ENCODE measurements around the gene TMEM234.
A peak's percentile ranks its signal among the peaks of the same experiment; 100 is the strongest.
"Not testable (repeated sequence)": the region's sequence is repeated elsewhere in the genome, so short reads cannot be mapped to it uniquely, and the experiment has no call there.

Gene TMEM234

DNA sequence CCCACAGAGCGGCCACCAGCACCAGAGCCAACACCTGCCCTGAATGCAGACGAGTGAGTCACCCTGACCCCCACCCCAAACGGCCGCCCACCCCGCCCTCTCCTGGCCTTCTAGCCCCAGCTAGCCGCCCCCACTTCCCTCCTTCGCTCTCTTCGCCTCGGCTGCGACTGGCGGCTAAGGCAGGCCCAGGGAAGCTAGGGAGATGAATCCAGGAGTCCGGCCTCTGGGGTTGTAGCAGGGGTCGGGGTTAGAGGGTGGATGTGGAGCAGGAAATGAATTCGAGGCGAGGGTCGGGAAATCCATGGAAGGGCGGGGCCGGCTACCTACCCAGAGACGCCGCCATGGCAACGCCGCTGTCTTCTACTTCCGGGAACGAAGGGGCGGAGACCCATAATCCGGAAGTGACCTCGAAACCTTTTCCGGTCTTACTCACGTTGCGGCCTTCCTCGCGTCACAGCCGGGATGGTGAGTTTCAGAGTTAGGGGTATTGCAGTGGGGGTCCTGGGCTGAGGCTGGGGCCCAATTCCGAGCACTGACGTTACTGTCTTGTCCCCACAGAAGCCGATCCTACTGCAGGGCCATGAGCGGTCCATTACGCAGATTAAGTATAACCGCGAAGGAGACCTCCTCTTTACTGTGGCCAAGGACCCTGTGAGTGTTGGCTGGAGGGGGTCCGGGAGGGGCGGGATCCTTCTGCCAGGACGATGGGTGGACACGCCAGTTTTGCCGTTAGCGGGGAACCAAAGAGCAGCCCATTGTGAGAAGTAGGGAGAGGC, at the start of gene TMEM234, which contains the start of gene EIF3I:
TMEM234 (minus strand) TSS at position 374 of the 776 bp plus-strand sequence; CDS start at position 343, 31 bp downstream.
EIF3I (plus strand) TSS at position 428 of the 776 bp plus-strand sequence; CDS start at position 463, 35 bp downstream.
- peak; percentile 88 for DNase-seq (ENCODE audit: low read depth)

DNA sequence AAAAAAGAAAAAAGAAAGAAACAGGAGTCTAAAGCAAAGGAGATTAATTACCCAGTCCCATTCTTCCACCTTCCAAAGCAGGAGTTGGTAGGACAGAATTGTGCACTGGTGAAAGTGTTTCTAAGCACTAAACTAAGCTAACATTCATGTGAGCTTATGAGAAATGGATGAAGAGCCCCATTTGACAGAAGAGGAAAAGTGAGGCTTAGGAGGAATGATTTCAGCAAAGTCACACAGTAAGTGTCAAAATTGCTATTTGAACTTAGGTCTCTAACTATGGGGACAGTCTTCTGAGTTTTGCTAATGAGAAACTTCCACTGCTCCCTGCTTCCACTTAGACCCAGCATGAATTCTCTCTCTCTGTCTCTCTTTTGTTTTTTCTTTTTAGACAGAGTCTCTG, 47.6 kb upstream of the TMEM234 start:
- no peak for DNase-seq (ENCODE audit: low read depth)

DNA sequence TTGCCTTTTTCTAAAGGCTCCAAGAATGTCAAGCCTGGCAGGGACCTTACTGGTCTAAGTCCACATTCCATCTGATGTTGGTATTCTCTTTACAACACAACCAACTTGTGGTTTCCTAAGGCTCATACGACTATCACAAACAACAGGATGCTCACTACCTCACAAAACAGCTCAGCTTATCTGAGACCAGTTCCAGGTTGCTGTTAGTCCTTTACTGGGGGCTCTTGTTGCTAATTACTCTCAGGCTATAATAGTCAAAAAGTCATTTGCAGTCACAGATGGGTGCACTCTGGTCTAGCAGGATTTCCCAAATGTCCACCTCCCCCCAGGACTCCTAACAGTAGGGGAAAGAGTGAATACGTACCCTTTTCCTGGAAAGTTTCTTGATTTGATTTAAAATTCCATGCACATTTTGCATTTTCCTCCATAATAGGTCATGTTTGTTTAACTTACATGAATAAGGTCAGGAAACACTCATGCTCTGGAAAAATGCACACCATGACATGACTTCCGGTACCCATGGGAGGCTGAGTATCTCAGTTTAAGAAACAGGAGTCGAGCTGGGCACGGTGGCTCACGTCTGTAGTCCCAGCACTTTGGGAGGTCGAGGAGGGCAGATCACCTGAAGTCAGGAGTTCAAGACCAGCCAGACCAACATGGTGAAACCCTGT, 44.9 kb upstream of the TMEM234 start:
- DNase-seq (ENCODE audit: low read depth), result peak; percentile 58

DNA sequence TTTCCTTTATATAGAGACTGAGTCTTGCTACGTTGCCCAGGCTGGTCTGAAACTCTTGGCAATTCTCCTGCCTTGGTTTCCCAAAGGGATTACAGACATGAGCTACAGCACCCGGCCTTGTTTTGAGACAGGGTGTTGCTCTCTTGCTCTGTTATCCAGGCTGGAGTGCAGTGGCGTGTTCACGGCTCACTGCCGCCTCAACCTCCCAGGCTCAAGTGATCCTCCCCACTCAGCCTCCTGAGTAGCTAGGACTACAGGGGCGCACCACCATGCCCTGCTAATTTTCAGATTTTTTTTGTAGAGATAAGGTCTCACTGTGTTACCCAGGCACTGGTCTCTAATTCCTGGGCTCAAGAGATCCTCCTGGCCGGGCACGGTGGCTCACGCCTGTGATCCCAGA, 43.7 kb upstream of the TMEM234 start:
- no peak for DNase-seq (ENCODE audit: low read depth)

DNA sequence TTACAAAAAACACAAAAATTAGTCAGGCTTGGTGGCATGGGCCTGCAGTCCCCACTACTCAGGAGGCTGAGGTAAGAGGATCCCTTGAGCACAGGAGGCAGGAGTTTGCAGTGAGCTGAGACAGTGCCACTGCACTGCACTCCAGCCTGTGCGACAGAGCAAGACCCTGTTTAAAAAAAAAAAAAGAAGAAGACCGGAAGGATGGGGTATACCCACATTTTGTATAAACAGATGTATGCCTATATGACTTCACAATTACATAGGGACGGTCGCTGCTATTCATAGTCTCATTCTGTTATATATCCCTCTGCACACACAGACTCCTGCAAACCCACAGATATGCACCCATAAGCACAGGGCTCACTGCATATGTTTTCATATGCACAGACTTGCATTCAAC, 41.6 kb upstream of the TMEM234 start:
- DNase-seq (ENCODE audit: low read depth), result no peak

DNA sequence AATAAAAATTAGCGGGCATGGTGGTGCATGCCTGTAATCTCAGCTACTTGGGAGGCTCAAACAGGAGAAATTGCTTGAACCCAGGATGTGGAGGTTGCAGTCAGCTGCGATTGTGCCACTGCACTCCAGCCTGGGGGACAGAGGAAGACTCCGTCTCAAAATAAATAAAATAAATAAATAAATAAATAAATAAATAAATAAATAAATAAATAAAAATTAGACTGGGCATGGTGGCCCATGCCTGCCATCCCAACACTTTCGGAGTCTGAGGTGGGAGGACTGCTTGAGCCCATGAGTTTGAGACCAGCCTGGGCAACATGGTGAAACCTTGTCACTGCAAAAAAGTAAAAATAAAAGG, 41.1 kb upstream of the TMEM234 start:
- DNase-seq (ENCODE audit: low read depth), result not testable (repeated sequence)

DNA sequence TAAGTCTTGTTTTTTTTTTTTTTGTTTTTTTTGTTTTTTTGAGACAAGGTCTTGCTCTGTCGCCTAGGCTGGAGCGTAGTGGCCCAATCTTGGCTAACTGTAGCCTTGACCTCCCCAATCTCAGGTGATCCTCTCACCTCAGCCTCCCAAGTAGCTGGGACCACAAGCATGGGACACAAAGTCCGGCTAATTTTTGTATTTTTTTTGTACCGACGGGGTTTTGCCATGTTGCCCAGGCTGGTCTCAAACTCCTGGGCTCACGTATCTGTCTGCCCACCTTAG, 35.0 kb upstream of the TMEM234 start:
- DNase-seq (ENCODE audit: low read depth), result no peak

DNA sequence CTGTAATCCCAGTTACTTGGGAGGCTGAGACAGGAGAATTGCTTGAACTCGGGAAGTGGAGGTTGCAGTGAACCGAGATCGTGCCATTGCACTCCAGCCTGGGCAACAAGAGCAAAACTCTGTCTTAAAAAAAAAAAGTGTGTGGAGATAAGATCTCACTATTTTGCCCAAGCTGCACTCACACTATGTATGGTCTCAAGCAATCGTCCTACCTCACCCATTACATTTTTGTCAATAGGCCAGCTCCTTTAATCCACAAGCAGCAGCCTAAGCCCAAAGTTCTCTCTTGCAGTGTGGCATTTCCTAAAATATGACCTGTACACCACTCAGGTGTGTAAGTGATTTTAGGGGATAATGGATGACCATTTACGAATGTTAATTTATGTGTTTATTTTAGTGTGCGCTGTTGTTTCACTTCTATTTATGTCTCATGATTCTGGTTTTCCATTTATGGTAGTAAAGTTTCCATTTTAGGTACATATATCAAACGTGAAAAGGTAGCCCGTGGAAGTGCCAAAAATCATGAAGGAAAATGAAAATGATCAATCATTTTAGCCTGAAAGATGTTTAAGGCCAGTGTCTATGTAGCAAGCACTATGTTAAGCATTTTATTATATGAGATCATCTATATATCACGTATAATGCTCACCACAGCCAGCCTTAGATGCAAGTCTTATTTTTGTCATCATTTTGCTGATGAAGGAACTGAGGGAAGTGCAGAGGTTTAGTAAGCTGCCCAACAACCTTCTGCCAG, 34.5 kb upstream of the TMEM234 start:
- DNase-seq (ENCODE audit: low read depth), result no peak

DNA sequence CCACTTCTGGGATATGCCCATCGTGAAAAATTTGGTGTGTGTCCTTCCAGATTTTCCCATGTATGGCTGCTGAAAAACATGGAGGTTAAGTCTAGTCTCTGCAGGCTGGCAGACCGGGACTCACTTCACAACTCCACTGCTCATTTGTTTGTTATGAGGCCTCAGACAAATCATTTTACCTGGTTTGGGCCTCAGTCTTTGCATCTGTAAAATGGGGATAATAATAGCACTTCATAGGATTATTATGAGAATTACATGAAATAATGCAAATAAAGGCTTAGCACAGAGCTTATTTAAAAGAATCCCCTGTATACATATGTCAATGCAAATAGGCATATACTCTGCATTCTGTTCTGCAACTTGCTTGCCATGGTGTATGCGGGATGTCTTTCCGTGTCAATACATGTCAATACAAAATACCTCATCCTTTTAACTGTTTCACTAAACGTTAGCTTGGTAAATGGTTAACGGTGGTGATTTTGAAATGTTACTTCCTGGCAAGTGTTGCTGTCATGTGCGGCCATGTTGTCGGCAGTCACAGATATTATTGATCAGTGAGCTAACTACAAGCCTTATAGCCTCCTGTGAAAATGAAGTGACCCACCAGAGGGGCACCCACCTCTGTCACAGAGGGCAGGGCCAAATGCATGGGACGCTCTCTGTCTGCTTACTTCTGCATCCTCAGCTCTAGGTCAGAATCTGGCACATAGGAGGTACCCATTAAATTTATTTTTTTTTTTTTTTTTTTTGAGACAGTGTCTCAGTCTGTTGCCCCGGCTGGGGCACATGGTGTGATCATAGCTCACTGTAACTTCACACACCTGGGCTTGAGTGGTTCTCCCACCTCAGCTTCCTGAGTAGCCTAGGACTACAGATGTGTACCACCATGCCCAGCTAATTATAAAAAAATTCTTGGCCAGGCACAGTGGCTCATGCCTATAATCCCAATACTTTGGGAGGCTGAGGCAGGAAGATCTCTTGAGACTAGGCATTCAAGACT, 33.2 kb upstream of the TMEM234 start:
- no peak for DNase-seq (ENCODE audit: low read depth)

DNA sequence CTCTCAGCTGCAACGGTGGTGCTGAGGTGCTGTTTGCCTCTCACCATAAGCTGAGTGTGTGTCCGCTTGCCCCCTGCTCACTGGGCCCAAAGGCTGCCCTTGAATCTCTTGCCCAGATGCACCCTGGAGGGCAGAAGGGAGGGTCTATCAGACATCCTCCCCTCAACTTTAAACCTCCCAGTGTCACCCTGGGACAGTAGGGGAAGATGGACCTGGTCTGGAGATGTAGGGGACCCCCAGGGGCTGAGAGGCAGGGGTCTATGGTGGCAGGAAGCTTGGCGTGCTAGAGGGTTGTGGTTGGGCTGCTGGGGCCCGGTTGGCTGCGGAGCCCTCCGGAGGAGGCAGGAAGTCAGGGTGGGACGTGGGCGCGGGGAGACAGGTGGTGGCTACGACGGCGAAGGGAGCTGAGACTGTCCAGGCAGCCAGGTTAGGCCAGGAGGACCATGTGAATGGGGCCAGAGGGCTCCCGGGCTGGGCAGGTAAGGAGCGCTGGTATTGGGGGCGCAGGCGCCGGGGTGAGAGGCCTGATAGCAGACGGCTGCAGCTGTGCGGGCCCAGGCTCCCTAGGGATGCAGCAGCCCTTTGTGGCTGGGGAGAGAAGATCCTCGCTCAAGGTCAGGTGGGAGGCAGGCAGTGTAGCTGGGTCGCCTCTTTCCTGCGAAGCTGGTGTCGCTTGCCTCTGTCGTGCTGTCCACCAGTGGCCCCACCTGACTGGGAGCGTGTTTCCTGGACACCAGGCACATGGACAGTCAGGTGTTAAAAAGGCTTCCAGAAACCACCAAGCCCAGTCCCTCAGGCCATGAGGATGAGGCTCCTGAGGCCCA, 29.0 kb upstream of the TMEM234 start, which contains the start of gene LCK:
LCK (plus strand) TSS at position 373 of the 824 bp plus-strand sequence. CDS start 23,065 bp downstream, outside the sequence.
- no peak for DNase-seq (ENCODE audit: low read depth)

DNA sequence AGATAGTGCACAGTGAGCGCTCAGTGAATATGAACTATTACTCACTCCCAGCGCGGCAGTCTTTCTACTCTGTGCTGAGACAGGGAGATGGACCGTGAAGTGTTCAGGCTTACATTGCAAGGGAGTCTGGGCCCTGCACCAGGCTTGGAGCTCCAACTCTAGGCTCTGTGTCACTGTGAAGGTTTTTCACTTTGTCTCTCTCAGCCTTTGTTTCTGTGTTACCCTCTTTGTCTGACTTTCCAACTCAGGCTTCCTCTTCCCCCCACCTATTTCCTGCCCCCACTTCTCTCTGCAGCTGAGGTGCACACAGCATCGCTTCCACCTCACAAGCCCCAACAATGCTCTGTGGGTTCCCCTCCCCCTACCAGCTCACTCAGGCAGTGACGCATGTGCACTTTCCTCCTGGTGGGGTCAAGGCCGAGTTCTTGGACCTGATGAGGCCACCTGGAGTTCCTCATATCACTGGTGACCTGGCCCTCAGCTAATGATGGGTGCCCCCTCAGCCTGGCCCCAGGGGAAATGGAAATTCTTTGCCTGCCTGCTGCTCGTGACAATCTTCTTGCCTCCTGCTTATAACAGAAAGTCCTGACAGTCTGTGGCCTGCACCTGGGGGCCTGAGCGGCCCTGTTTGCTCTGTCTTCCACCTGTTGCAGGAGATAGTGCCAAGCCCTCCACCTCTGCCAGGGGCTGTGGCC, 27.8 kb upstream of the TMEM234 start:
- DNase-seq (ENCODE audit: low read depth), result no peak

DNA sequence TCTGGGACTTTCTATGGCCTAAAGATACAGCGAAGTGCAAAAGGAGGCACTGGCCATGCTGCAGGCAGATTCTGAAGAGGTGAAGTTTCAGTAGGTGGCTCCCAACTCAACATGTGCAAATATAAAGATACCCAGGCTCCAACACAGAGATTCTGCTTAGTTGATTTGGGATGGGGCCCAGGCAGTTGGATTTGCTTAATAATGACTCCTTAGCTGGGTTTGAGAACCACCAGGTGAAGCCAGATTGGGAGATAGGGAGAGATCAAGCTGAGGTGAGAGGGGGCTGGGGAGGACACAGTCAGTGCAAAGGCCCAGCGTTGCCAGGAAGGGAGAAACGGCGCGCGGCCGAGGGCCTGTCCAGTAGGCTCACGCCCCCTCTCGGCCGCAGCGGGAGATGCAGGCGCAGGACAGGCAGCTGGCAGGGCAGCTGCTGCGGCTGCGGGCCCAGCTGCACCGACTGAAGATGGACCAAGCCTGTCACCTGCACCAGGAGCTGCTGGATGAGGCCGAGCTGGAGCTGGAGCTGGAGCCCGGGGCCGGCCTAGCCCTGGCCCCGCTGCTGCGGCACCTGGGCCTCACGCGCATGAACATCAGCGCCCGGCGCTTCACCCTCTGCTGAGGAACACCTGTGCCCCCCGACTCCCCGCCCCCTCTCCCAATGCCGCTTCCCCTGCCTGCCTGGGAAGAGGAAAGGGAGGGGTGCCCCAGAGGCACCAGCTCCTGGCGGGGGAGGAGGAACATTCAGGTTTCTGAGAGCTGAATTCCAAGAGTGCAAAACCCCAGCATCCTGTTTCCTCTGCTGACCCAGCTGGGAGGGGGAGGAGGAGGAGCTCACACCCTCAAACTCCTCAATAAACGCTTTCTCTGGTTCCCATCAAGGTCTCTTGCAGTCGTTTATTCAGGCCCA, 26.1 kb upstream of the TMEM234 start:
- DNase-seq (ENCODE audit: low read depth), result peak; percentile 57

DNA sequence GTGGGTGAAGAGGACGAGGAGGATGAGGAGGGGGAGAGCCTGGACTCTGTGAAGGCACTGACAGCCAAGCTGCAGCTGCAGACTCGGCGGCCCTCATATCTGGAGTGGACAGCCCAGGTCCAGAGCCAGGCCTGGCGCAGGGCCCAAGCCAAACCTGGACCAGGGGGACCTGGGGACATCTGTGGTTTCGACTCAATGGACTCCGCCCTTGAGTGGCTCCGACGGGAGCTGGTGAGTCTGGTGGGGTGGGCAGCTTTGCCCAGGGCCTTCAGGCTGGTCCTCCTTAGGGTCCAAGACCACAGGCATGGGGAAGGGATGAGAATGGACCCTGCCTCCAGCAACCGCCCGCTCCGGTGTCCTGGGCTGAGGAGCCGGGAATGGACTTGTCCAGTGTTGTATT, 25.3 kb upstream of the TMEM234 start:
- no peak for DNase-seq (ENCODE audit: low read depth)

DNA sequence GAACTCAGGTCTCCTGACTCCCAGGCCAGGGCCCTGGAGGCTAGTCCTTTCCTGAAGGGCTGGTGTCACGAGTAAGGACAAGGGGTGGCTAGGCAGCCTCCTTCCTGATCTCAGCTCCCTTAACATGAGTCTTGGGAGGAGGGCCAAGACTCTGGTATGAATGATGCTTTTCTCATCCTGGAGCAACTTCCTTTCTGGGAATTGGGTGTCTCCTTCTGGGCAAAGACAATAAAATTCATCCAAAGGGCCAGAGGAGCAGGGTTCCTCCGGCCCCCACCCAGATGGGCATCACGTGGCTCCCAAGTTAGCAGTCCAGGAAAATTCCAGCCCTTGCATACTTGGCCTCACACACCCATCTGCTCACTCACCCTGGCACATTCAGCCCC, 24.7 kb upstream of the TMEM234 start, which contains the start of gene FAM167B:
FAM167B (plus strand) TSS at position 335 of the 386 bp plus-strand sequence. CDS start 200 bp downstream, outside the sequence.
- DNase-seq (ENCODE audit: low read depth), result peak; percentile 83

DNA sequence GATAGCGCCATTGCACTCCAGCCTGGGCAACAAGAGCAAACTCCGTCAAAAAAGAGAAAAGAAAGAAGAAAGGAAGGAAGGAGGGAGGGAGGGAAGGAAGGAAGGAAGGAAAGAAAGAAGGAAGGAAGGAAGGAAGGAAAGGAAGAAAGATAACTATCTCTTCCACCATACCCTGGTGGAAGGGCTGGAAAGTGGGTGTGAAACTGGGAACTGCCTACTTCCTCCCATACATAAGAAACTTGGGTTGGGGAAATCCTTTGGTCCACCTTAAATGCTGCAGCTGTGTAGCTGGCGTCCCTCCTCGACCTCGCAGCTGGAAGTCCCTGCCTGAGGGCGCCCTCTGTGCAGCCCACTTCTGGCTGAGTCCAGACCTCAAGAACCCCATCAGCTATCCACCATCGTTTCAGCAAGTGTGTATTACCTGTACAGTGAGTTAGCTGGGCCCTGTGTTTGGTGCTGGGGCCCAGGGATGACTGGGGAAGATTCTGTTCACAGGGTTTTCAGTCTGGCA, 20.2 kb upstream of the TMEM234 start:
- DNase-seq (ENCODE audit: low read depth), result no peak

DNA sequence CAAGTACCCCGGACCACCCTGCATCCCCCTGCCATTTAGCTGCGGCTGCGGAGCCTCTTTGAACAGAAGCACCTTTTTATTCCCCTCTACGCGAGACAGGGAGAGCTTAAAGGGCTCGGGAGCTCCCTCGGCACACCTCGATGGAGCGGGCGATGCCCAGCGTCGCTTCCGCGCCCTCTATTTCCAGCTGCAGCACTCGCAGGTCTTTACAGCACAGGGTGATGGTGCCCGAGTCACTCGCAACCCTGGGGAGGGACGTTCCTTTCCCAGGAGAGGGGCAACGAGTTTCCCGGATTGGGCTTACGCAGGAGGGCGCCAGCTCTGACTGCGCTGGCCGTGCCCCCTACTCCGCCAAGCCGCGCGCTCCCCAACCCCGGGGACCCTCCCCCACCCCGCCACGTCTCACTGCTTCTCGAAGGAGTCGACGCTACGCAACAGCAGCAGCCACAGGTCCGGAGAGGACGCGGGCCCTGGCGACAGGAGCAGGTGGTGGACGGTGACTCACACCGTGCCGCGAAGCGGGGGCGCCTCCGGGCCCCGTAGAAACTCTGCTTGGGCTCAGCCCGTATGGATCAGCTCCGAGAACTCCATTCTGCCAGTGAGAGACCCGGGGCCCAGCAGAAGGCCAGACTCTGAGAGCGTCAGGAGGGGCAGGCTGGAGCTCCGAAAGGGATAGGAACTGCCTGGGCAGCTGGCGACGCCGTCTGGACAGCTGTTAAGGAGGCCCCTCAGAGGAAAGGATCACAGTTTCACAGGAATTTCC, 19.0 kb upstream of the TMEM234 start:
- peak; percentile 34 for DNase-seq (ENCODE audit: low read depth)

DNA sequence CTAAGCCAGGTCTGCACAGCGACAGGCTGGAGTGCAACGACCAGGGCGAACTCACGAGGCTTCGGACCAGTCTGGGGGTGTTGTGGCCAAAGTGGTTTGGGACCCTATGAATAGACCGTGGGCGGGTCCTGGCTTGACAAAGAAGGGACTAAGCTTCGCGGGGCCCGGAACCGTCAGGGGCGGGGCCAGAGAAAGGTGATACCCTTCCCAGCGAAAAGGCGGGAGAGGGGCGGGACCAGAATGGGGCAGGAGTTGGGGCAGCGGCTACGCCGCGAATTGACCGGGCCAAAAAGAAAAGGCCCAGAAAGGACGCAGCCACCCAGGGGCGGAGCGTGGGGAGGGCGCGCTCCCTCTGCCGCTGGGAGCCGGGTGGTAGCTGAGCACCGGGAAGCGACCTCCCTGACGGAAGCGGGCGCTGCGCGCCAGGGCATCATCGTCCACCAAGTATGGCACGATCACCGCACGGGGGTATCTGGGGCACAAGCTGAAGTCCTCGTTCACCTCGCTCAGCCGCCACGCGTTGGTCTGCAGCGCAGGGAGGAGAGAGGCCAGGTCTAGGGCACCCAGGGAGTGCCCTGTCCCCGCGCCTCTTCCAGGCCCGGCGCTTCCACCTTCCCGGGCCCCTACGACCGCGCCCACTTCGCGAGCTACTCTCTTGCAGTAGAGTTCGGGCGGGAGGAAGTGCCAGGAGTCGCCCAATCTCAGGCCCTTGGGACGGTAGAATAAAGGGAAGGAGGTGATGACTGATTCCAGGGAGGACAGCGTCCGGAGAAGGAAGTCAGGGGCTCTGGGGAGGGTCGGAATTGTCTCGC, 18.2 kb upstream of the TMEM234 start:
- peak; percentile 57 for DNase-seq (ENCODE audit: low read depth)
